Cardiac fibroblast (primary cell): ENCODE results near the gene DDX51.
"Not testable (repeated sequence)": the region's sequence is repeated elsewhere in the genome, so short reads cannot be mapped to it uniquely, and the experiment has no call there.

Experiments used
- DNase-seq, 2 donors: peaks; one replicate each; pipeline versions ENCODE4 v3.0.0 to v3.0.0-alpha.2; 2010; ENCODE audit warnings: low read depth in 2 of 2
- H3K4me3 ChIP-seq, 2 donors: replicated peaks in 1 of 2; 1 replicate in 1 of 2; 2 replicates in 1 of 2; pipeline ENCODE4 v1.5.1; 2011; ENCODE audit warnings: low read depth in 2 of 2, low read length in 2 of 2, mild to moderate bottlenecking in 2 of 2, moderate library complexity in 1 of 2
- CTCF ChIP-seq: IDR thresholded peaks from one replicate; pipeline ENCODE4 v1.5.1; 2011; ENCODE audit warnings: low read depth, mild to moderate bottlenecking, low read length, inconsistent platforms

Gene DDX51

GRCh38 chr12:132151766-132152410, 7.8 kb upstream of the DDX51 start:
- TF ChIP-seq CTCF: no peak
- H3K4me3 ChIP-seq: no peak overlapping the region
- no peak for DNase-seq

DNA sequence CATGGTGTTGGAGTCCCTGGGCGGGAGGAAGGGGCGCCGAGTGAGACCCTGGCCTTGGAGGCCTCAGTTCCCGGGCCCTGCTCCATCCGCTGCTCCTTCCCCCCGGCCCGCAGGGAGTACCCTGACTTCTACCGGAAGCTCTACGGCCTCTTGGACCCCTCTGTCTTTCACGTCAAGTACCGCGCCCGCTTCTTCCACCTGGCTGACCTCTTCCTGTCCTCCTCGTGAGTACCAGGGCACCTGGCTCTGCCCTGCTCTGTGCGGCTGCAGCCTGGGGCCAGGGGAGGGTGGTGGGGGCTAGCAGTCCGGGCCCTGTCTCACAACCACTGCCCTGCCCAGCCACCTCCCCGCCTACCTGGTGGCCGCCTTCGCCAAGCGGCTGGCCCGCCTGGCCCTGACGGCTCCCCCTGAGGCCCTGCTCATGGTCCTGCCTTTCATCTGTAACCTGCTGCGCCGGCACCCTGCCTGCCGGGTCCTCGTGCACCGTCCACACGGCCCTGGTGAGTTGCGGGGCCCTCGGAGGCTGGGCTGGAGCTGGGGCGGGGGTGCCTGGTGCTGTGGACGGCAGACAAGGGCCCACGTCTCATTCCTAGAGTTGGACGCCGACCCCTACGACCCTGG, 7.1 kb upstream of the DDX51 start:
- no peak for TF ChIP-seq CTCF
- H3K4me3 ChIP-seq: no peak overlapping the region
- DNase-seq: no peak

DNA sequence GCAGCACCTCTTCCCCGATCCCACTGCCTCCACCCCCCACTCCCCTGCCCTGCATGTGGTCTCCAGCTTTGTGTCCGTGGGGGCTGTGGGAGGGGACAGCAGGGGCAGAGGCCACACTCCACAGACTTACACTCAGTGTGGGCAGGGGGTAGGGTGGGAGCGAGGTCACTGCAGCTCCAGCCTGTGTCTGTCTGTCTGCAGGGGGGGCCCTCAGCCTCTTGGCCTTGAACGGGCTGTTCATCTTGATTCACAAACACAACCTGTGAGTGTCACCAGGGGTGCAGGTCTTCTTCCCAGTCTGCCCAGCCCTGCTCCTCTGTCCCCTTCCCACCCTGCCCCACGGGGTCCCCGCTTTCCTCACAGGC, 6.6 kb upstream of the DDX51 start:
- no peak for TF ChIP-seq CTCF

DNA sequence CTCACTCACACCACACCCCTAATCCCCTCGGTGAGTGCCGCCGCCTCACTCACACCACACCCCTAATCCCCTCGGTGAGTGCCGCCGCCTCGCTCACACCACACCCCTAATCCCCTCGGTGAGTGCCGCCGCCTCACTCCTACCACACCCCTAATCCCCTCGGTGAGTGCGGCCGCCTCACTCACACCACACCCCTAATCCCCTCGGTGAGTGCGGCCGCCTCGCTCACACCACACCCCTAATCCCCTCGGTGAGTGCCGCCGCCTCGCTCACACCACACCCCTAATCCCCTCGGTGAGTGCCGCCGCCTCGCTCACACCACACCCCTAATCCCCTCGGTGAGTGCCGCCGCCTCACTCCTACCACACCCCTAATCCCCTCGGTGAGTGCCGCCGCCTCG, 5.4 kb upstream of the DDX51 start:
- DNase-seq, H3K4me3 ChIP-seq: not testable (repeated sequence)

More for the DNA sequence above, 6.6 kb upstream of the DDX51 start:
- no peak for DNase-seq
- no peak overlapping the region for H3K4me3 ChIP-seq

DNA sequence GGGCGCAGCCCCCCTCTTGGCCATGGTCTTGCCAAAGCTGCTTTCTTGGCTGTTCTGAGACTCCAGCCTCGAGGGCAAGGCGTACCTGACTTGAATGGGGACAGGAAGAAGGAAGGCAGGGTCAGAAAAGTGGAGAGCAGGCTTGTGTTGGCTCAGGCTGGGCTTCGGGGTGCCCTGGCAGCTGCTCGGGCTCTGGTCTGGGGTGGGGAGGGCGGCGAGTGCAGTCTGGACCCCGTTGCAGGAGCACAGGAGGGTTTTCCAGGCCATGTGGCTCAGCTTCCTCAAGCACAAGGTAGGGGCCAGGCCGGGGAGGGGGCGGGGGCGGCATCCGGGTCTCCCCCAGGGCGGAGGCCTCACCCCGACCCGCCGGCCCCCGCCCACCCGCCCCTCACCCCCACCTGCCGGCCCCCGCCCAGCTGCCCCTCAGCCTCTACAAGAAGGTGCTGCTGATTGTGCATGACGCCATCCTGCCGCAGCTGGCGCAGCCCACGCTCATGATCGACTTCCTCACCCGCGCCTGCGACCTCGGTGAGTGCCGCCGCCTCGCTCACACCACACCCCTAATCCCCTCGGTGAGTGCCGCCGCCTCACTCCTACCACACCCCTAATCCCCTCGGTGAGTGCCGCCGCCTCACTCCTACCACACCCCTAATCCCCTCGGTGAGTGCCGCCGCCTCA, 4.4 kb upstream of the DDX51 start:
- DNase-seq: no peak
- H3K4me3 ChIP-seq: no peak overlapping the region
- TF ChIP-seq CTCF: no peak

DNA sequence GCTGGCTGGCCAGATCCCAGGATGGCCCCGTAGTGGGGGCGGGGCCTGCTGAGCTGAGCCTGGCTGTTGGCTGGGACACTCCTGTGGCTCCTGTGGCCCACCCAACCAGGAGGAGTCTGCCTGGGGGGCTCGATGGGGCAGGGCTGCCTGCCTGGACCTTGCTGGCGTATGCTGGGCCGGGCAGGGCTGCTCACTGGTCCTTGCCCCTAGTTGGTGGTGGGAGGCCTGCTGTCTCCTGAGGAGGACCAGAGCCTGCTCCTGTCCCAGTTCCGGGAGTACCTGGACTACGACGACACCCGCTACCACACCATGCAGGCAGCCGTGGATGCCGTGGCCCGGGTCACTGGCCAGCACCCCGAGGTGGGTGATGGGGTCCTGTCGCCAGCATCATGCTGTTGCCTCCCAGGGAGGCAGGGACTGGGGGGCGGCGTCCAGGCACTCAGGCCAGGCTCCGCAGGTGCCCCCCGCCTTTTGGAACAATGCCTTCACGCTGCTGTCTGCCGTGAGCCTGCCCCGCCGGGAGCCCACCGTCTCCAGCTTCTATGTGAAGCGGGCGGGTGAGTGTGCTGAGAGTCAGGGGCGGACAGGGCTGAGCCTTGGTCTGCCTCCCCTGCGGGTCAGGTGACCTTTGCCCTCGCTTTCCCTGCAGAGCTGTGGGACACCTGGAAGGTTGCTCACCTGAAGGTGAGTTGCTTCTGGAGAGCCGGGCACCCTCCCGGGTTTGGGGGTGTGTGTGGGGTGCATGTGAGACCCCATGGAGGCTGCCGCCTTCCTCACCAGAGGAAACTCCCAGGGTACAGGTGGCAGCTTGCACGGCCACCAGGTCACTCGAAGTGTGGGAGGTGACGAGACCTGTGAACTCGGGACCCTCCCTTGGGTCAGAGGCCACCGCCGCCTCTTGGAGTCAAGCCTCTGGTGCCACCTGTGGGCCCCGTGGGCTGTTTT, 3.6 kb upstream of the DDX51 start:
- TF ChIP-seq CTCF: no peak
- H3K4me3 ChIP-seq: no peak overlapping the region
- no peak for DNase-seq
